HL-60/S4 (cell line): ENCODE measurements around the gene NIT2.

ENCODE experiments used
- in situ Hi-C: fragments of 300-500 bp; cut with MboI; formaldehyde crosslinking; loops from 2 replicates; pipeline ENCODE4 v1.14.3; 2022; ENCODE audit warnings: low sequenced_read_pairs

Gene NIT2

GRCh38 chr3:100334488-100335351 is at the start of gene NIT2:
NIT2 (plus strand) TSS chr3:100334757; CDS start chr3:100334792, 35 bp downstream.
- in situ Hi-C loops, result loop anchor here (25.0 kb wide), 1 partner anchor 253 kb away; no protein-coding TSS in a partner anchor

GRCh38 chr3:100288288-100288894 is 46.2 kb upstream of the NIT2 start:
- in situ Hi-C loops, result no loop called here

- in situ Hi-C loops, result no loop called here
These were observed 45.2 kb upstream of the NIT2 start for GRCh38 chr3:100289339-100289738.

- in situ Hi-C loops, result no loop called here
These were observed 39.5 kb upstream of the NIT2 start for GRCh38 chr3:100295089-100295488.

- in situ Hi-C loops, result no loop called here
These were observed 36.8 kb upstream of the NIT2 start for GRCh38 chr3:100297784-100298183.

GRCh38 chr3:100299016-100299415 is 35.5 kb upstream of the NIT2 start:
- in situ Hi-C loops, result no loop called here

GRCh38 chr3:100306695-100307094 is 27.9 kb upstream of the NIT2 start:
- in situ Hi-C loops, result no loop called here

GRCh38 chr3:100310355-100310965 is 24.1 kb upstream of the NIT2 start:
- in situ Hi-C loops, result no loop called here

GRCh38 chr3:100311011-100311410 is 23.5 kb upstream of the NIT2 start:
- in situ Hi-C loops, result no loop called here

- in situ Hi-C loops, result no loop called here
These were observed 17.9 kb upstream of the NIT2 start for GRCh38 chr3:100316641-100317069.

- in situ Hi-C loops, result no loop called here
These were observed 16.6 kb upstream of the NIT2 start for GRCh38 chr3:100317912-100318311.

- in situ Hi-C loops, result no loop called here
These were observed 14.6 kb upstream of the NIT2 start for GRCh38 chr3:100319951-100320350.

GRCh38 chr3:100324044-100324443 is 10.5 kb upstream of the NIT2 start:
- in situ Hi-C loops, result no loop called here

GRCh38 chr3:100325827-100326226 is 8.7 kb upstream of the NIT2 start:
- in situ Hi-C loops, result loop anchor here (25.0 kb wide), 1 partner anchor 261 kb away; no protein-coding TSS in a partner anchor

GRCh38 chr3:100327377-100327776 is 7.2 kb upstream of the NIT2 start:
- in situ Hi-C loops, result loop anchor here (25.0 kb wide), 1 partner anchor 260 kb away; no protein-coding TSS in a partner anchor

- in situ Hi-C loops, result loop anchor here (25.0 kb wide), 1 partner anchor 257 kb away; no protein-coding TSS in a partner anchor
These were observed 4.6 kb upstream of the NIT2 start for GRCh38 chr3:100329800-100330489.

GRCh38 chr3:100330651-100331050 is 3.9 kb upstream of the NIT2 start:
- in situ Hi-C loops, result loop anchor here (25.0 kb wide), 1 partner anchor 257 kb away; no protein-coding TSS in a partner anchor

GRCh38 chr3:100331660-100332059 is 2.9 kb upstream of the NIT2 start:
- in situ Hi-C loops, result loop anchor here (25.0 kb wide), 1 partner anchor 256 kb away; no protein-coding TSS in a partner anchor

- in situ Hi-C loops, result loop anchor here (25.0 kb wide), 1 partner anchor 254 kb away; no protein-coding TSS in a partner anchor
These were observed 1.5 kb upstream of the NIT2 start for GRCh38 chr3:100333051-100333450.

- in situ Hi-C loops, result loop anchor here (25.0 kb wide), 1 partner anchor 253 kb away; no protein-coding TSS in a partner anchor
These were observed 528 bp upstream of the NIT2 start for GRCh38 chr3:100333970-100334487.
